KOPT-K1 (cell line): ENCODE measurements around the gene ADAM12.
"Not testable (repeated sequence)": the region's sequence is repeated elsewhere in the genome, so short reads cannot be mapped to it uniquely, and the experiment has no call there.

Source experiments
- H3K27ac ChIP-seq: fragments of 200-600 bp; sonication (generic); 2 replicates; pipeline ENCODE4 v1.5.1; 2016; ENCODE audit warnings: antibody characterized with exemption, mild to moderate bottlenecking, low read depth, low read length; ENCODE audit not compliant: poor library complexity, severe bottlenecking
- H3K36me3 ChIP-seq: fragments of 200-600 bp; sonication (generic); 2 replicates; pipeline ENCODE4 v1.5.1; 2017; ENCODE audit warnings: antibody characterized with exemption, mild to moderate bottlenecking, low read length, moderate library complexity; ENCODE audit not compliant: insufficient read depth
- H3K9me3 ChIP-seq: fragments of 200-600 bp; sonication (generic); 2 replicates; pipeline ENCODE4 v1.5.1; 2017; ENCODE audit warnings: antibody characterized with exemption, low read length, mild to moderate bottlenecking; ENCODE audit not compliant: insufficient read depth, poor library complexity, severe bottlenecking

Gene ADAM12

GRCh38 chr10:126392469-126392868, 4.2 kb upstream of the ADAM12 start:
- Histone ChIP-seq H3K36me3 (no peaks in the 10 kb centered on the region), H3K9me3 (peaks cover 13% of the 10 kb centered on the region), H3K27ac (no peak overlapping the region)

DNA sequence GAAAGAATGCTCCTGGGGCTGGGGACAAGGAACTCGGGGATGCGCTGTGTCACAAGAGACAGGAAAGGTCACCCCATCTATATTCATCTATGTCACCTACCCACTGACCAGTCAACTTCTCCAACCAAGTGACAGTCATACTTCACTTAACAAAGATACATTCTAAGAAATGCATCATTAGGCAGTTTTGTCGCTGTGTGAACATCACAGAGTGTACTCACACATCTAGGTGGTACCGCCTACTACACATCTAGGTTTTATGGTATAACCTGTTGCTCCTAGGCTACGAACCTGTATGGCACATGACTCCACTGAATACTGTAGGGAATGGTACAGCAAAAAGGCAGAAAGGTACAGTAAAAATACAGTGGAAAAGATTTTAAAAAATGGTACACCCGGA, 3.8 kb upstream of the ADAM12 start:
- Histone ChIP-seq H3K9me3 (peaks cover 17% of the 10 kb centered on the region), H3K27ac (no peak overlapping the region), H3K36me3 (no peaks in the 10 kb centered on the region)

GRCh38 chr10:126391192-126391885, 3.1 kb upstream of the ADAM12 start:
- peaks cover 21% of the 10 kb centered on the region for H3K9me3 ChIP-seq
- H3K27ac ChIP-seq: no peak overlapping the region
- H3K36me3 ChIP-seq: no peaks in the 10 kb centered on the region

GRCh38 chr10:126390324-126390723, 2.0 kb upstream of the ADAM12 start:
- no peaks in the 10 kb centered on the region for H3K36me3 ChIP-seq
- H3K9me3 ChIP-seq: peaks cover 21% of the 10 kb centered on the region
- no peak overlapping the region for H3K27ac ChIP-seq

DNA sequence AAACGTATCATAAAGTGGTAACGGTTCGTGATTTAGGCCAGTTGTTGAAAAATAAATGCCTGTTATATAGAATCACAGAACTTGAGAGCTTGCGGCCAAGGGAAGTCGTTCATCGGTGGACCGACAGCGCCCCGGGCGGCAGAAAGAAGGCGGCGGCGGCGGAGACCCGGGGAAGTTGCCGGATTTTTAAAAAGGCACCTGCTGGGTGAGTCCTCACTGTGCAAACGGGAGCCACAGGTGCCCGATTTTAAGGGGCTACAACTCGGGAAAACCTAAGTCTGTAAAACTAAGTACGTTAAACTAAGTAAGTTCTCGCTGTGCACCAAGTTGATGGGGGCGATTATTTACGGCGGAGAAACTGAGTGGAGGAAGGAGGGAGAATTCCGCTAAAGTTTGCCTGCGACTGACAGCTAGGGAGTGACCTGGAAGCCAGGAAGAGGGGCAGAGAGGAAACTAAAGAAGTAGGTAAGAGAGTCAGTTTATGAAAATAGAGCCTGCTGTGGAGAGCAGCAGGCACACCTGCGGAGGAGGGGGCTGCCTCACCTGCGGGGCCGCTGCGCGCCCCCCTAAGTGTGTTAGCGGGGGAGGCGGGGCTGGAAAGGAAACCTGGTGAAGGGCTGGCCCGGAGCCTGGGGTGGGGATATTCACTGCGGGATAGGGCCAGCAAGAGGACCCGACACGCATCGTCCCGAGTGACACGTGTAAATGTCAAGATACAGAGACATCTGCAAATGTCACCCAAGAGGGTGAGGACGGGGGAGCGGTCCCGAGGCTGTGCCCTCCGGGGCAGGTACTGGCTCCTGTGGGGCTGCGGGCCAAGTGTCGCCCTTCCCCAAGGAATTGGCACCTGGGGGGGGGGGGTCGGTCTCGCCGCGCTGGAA, 996 bp downstream of the ADAM12 start:
- no peaks in the 10 kb centered on the region for H3K36me3 ChIP-seq
- H3K27ac ChIP-seq: no peak overlapping the region
- peaks cover 27% of the 10 kb centered on the region for H3K9me3 ChIP-seq

- peaks cover 23% of the 10 kb centered on the region for H3K9me3 ChIP-seq
These were observed 3.9 kb downstream of the ADAM12 start for GRCh38 chr10:126384269-126384873.

DNA sequence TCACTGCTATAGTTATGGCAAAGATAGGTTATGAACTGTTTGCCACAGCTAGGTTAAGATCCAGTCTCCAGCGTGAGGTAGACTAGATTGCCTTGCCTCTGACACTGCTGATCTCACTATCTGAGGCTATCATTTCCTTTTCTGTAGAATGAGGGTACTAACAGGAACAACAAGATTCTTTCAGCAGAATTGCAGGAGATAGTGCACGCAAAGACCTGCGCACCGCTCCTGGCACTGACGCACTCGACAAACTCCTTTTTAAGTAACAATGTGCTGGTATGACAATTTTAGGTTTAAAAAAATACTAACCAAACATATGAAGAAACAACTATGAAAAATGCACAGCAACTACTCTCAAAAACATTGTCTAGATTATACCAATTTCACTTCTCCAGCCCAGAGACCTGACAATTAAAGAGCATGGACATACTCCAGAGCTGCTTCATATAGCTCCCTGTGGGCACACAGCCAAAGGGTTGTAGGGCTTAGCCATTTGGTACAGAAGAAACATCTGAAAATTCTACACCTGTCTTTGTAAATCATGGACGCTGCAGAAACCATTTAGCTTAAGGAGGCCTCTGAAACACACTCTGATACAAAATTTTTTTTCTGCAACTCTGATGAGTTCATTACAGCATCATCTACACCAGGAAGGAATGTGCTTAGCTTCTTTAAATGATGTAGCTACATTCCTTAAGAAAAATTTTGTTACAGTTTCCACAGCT, 7.8 kb downstream of the ADAM12 start:
- H3K9me3 ChIP-seq: peaks cover 6% of the 10 kb centered on the region
- no peak overlapping the region for H3K27ac ChIP-seq
- H3K36me3 ChIP-seq: no peaks in the 10 kb centered on the region

More at GRCh38 chr10:126384269-126384873, 3.9 kb downstream of the ADAM12 start:
- Histone ChIP-seq H3K36me3 (no peaks in the 10 kb centered on the region), H3K27ac (no peak overlapping the region)

DNA sequence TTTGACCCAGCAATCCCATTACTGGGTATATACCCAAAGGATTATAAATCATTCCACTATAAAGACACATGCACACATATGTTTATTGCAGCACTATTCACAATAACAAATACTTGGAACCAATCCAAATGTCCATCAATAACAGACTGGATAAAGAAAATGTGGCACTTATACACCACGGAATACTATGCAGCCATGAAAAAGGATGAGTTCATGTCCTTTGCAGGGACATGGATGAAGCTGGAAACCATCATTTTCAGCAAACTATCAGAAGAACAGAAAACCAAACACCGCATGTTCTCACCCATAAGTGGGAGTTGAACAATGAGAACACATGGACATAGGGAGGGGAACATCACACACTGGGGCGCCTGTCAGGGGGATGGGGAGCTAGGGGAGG, 9.1 kb downstream of the ADAM12 start:
- H3K27ac ChIP-seq, H3K36me3 ChIP-seq, H3K9me3 ChIP-seq: not testable (repeated sequence)

DNA sequence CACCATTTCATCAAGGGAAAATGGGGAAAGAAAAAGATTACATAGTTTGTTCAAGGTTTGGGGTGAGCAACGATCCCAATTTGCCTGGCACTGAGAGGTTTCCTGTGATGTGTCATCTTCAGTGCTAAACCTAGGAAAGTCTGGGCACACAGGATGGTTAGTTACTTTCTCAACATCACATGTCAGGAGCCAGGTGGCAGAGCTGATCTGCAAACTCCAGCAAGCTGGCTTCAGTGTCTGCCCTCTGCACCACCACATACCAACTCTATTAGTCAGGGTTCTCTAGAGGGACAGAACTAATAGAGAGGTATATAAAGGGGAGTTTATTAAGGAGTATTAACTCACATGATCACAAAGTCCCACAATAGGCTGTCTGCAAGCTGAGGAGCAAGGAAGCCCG, 11.3 kb downstream of the ADAM12 start:
- Histone ChIP-seq H3K27ac (no peak overlapping the region), H3K9me3 (no peaks in the 10 kb centered on the region), H3K36me3 (no peaks in the 10 kb centered on the region)

GRCh38 chr10:126375926-126376554, 12.2 kb downstream of the ADAM12 start:
- Histone ChIP-seq H3K9me3 (no peaks in the 10 kb centered on the region), H3K36me3 (no peaks in the 10 kb centered on the region), H3K27ac (no peak overlapping the region)

GRCh38 chr10:126375299-126375698, 13.0 kb downstream of the ADAM12 start:
- Histone ChIP-seq H3K27ac (no peak overlapping the region), H3K36me3 (no peaks in the 10 kb centered on the region), H3K9me3 (no peaks in the 10 kb centered on the region)

DNA sequence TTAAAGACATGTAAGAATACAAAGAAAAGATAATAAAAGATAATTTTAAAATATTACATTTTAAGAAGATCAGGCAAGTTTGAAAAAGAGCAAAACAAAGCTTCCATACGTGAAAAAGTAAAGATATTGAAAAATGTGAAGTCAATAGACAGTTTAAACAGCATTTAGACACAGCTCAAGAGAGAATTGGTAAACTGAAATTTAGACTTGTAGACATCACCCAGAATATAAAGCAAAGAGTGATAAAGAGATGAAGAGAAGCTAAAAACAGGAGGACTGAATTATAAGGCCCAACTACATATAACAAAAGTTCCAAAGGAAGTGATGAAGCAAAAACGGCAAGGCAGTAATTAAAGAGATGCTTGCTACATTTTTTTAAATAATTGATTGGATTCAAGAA, 13.8 kb downstream of the ADAM12 start:
- Histone ChIP-seq H3K27ac (no peak overlapping the region), H3K36me3 (no peaks in the 10 kb centered on the region), H3K9me3 (no peaks in the 10 kb centered on the region)

- no peaks in the 10 kb centered on the region for H3K36me3 ChIP-seq
- H3K9me3 ChIP-seq: no peaks in the 10 kb centered on the region
- H3K27ac ChIP-seq: no peak overlapping the region
These were observed 14.3 kb downstream of the ADAM12 start for GRCh38 chr10:126373972-126374371.

- no peaks in the 10 kb centered on the region for H3K9me3 ChIP-seq
These were observed 15.1 kb downstream of the ADAM12 start for GRCh38 chr10:126373147-126373546.

More at GRCh38 chr10:126373147-126373546, 15.1 kb downstream of the ADAM12 start:
- H3K27ac ChIP-seq: no peak overlapping the region
- H3K36me3 ChIP-seq: no peaks in the 10 kb centered on the region
